ENCODE results near the gene UBE2L5.

The UBE2L5 gene

DNA sequence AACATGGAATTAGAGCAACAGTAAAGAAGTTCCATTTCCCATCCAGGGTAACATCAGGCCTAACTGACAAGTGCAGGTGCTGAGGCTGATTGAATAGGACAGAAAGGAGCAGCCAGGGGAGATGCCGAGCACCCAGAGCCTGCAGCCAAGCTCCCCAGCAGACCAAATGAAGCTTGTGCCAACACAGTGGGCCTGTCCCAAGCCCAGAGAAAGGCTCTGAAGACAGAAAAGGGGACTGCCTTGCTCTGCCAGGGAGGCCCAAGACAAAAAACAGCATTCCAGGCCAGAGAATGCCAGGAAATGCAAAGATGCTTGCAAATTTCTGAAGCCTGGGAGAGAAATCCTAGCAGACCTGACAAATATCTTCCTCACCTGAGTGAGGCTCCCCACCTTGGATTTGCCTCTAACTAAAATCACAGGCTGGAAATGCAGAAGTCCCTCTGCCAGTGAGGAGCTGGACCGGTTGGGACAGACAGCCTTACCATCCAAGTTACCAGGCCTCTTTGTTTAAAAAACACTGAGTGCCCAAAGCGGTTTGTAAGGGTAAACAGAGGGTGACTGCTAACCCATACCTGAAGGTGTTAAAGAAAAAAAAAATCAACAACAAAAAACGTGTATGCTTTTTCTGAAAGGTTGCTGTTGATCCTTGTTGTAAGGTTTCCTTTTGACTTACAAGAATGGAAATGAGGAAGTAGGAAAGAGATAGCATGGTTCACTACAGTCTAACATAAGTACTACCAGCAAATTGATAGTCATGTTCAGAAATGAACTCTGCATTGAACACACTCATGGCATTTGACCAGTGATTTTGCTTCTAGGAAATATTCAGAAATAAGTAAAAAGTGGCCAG, 55.3 kb downstream of the UBE2L5 start:
- no peak for DNase-seq
